Uterus (tissue), 4 donors: ENCODE measurements around the gene FARS2. TPM values are rescaled to one million over a fixed set of nuclear protein-coding genes. Genes with fewer than 3 reads are reported as not detected.

Experiments used
- DNase-seq, 2 donors: peaks; one replicate each; pipeline ENCODE4 v3.0.0-alpha.2; 2019 to 2020
- H3K27ac ChIP-seq, 2 donors: fragments of 200-600 bp; sonication (generic); 1 replicate in 1 of 2; 2 replicates in 1 of 2; pipeline ENCODE4 v1.5.1; 2016 to 2018
- H3K27me3 ChIP-seq, 2 donors: fragments of 200-600 bp; sonication (generic); one replicate each; pipeline ENCODE4 v1.5.1; 2018 to 2019; ENCODE audit warnings: control low read depth in 1 of 2
- H3K36me3 ChIP-seq, 2 donors: fragments of 200-600 bp; sonication (generic); one replicate each; pipeline ENCODE4 v1.5.1; 2019; ENCODE audit warnings: control low read depth in 1 of 2
- H3K4me1 ChIP-seq, 2 donors: fragments of 200-600 bp; sonication (generic); one replicate each; pipeline ENCODE4 v1.5.1; 2018 to 2019; ENCODE audit warnings: control low read depth in 1 of 2
- H3K4me3 ChIP-seq, 2 donors: fragments of 200-600 bp; sonication (generic); 1 replicate in 1 of 2; 2 replicates in 1 of 2; pipeline ENCODE4 v1.5.1; 2018 to 2019; ENCODE audit warnings: mild to moderate bottlenecking in 1 of 2
- H3K9me3 ChIP-seq, 2 donors: fragments of 200-600 bp; sonication (generic); one replicate each; pipeline ENCODE4 v1.5.1; 2019; ENCODE audit warnings: control low read depth in 1 of 2
- CTCF ChIP-seq, 4 experiments: fragments of 200-600 bp in 2 of 4; fragments of 450-650 bp in 2 of 4; sonication (generic) in 2 of 4; IDR thresholded peaks; one replicate each; pipeline ENCODE4 v1.5.1; 2016 to 2019; ENCODE audit warnings: antibody characterized with exemption in 4 of 4, mild to moderate bottlenecking in 2 of 4, moderate library complexity in 1 of 4
- POLR2A ChIP-seq, 2 donors: fragments of 450-650 bp; IDR thresholded peaks; one replicate each; pipeline ENCODE4 v1.6.1; 2016; ENCODE audit warnings: antibody characterized with exemption in 2 of 2, mild to moderate bottlenecking in 1 of 2, moderate library complexity in 1 of 2
- intact Hi-C: fragments of 100-400 bp; cut with DNase I; formaldehyde crosslinking; loops from one replicate; pipeline ENCODE4 v1.15.1; 2023; ENCODE audit warnings: low total_unique reads
- total RNA-seq, 4 donors: library from RNA; depleted of rRNA in 3 of 4; stranded (reverse); fragments of >200 nt in 3 of 4; gene quantifications; one replicate each; pipeline versions ENCODE4 v1.1.0 to v1.2.4, GENCODE V29; 2014 to 2023
- donor health status: DM: yes; HTN: yes; CAD: no.

The FARS2 gene
- total RNA-seq, 4 donors from 2014 or later: 14.4 to 32.5 (median 25.6) TPM

GRCh38 chr6:5287966-5288297 lies 26.6 kb downstream of the FARS2 start:
- intact Hi-C loops: no loop called here
- Histone ChIP-seq H3K36me3 (no peaks in the 10 kb centered on the region), H3K27me3 (no peaks in the 10 kb centered on the region), H3K9me3 (no peaks in the 10 kb centered on the region), H3K4me1 (no peaks in the 10 kb centered on the region), H3K4me3 (no peak overlapping the region), H3K27ac (peak overlapping the region in 1 of 2 donors; percentile 42)
- no peak for DNase-seq
- TF ChIP-seq CTCF (IDR thresholded peaks at IDR 0.05) (no peak), POLR2A (IDR thresholded peaks at IDR 0.05) (no peak)

- DNase-seq: no peak
- intact Hi-C loops: no loop called here
- no peaks in the 10 kb centered on the region for H3K4me1 ChIP-seq
- no peaks in the 10 kb centered on the region for H3K27me3 ChIP-seq
- H3K27ac ChIP-seq: no peak overlapping the region
- no peaks in the 10 kb centered on the region for H3K36me3 ChIP-seq
- no peak for TF ChIP-seq POLR2A (IDR thresholded peaks at IDR 0.05)
- TF ChIP-seq CTCF (IDR thresholded peaks at IDR 0.05): no peak
- H3K9me3 ChIP-seq: no peaks in the 10 kb centered on the region
- H3K4me3 ChIP-seq: no peak overlapping the region
Measured at GRCh38 chr6:5290097-5290496, 28.8 kb downstream of the FARS2 start.

- TF ChIP-seq CTCF (IDR thresholded peaks at IDR 0.05) (no peak), POLR2A (IDR thresholded peaks at IDR 0.05) (no peak)
- no peak overlapping the region for H3K27ac ChIP-seq
- intact Hi-C loops: no loop called here
Measured at GRCh38 chr6:5290500-5290899, 29.2 kb downstream of the FARS2 start.

GRCh38 chr6:5292154-5292553 lies 30.8 kb downstream of the FARS2 start:
- TF ChIP-seq POLR2A (IDR thresholded peaks at IDR 0.05): no peak
- TF ChIP-seq CTCF (IDR thresholded peaks at IDR 0.05): no peak
- intact Hi-C loops: no loop called here
- no peak overlapping the region for H3K4me3 ChIP-seq
- no peaks in the 10 kb centered on the region for H3K36me3 ChIP-seq
- no peak for DNase-seq
- no peaks in the 10 kb centered on the region for H3K4me1 ChIP-seq
- no peaks in the 10 kb centered on the region for H3K9me3 ChIP-seq
- H3K27ac ChIP-seq: no peak overlapping the region
- H3K27me3 ChIP-seq: no peaks in the 10 kb centered on the region

More at GRCh38 chr6:5290500-5290899, 29.2 kb downstream of the FARS2 start:
- no peak for DNase-seq
- Histone ChIP-seq H3K27me3 (no peaks in the 10 kb centered on the region), H3K4me3 (no peak overlapping the region), H3K36me3 (no peaks in the 10 kb centered on the region), H3K9me3 (no peaks in the 10 kb centered on the region), H3K4me1 (no peaks in the 10 kb centered on the region)

GRCh38 chr6:5293692-5294091 lies 32.4 kb downstream of the FARS2 start:
- intact Hi-C loops: no loop called here
- Histone ChIP-seq H3K36me3 (no peaks in the 10 kb centered on the region), H3K4me1 (no peaks in the 10 kb centered on the region), H3K9me3 (no peaks in the 10 kb centered on the region), H3K27me3 (no peaks in the 10 kb centered on the region), H3K4me3 (no peak overlapping the region), H3K27ac (no peak overlapping the region)
- DNase-seq: no peak
- TF ChIP-seq POLR2A (IDR thresholded peaks at IDR 0.05) (no peak), CTCF (IDR thresholded peaks at IDR 0.05) (no peak)
